Right atrium auricular region (tissue), 2 donors: Measurements from ENCODE around the gene IGF2BP3. TPM values are rescaled to one million over a fixed set of nuclear protein-coding genes. Genes with fewer than 3 reads are reported as not detected.
A peak's percentile ranks its signal among the peaks of the same experiment; 100 is the strongest.

Experiments
- DNase-seq: peaks from one replicate; pipeline ENCODE4 v3.0.0-alpha.2; 2019; ENCODE audit warnings: low spot score
- H3K27ac ChIP-seq, 2 donors: fragments of 200-600 bp; sonication (generic); 1 replicate in 1 of 2; 2 replicates in 1 of 2; pipeline ENCODE4 v1.5.1; 2016 to 2019
- H3K27me3 ChIP-seq, 2 donors: fragments of 200-600 bp; sonication (generic); one replicate each; pipeline versions ENCODE4 v1.5.1 to v1.6.0; 2017 to 2019
- H3K36me3 ChIP-seq: fragments of 200-600 bp; sonication (generic); one replicate; pipeline ENCODE4 v1.5.1; 2016
- H3K4me1 ChIP-seq, 2 donors: fragments of 200-600 bp; sonication (generic); one replicate each; pipeline versions ENCODE4 v1.5.1 to v1.6.0; 2017 to 2019
- H3K4me3 ChIP-seq, 2 donors: fragments of 200-600 bp; sonication (generic); 1 replicate in 1 of 2; 2 replicates in 1 of 2; pipeline ENCODE4 v1.5.1; 2017 to 2019; ENCODE audit warnings: mild to moderate bottlenecking in 1 of 2, moderate library complexity in 1 of 2
- H3K9me3 ChIP-seq, 2 donors: fragments of 200-600 bp; sonication (generic); one replicate each; pipeline ENCODE4 v1.5.1; 2019
- CTCF ChIP-seq, 2 donors: fragments of 200-600 bp; sonication (generic); IDR thresholded peaks; one replicate each; pipeline ENCODE4 v1.5.1; 2019; ENCODE audit warnings: antibody characterized with exemption in 2 of 2
- total RNA-seq, 2 donors: library from RNA; depleted of rRNA; stranded (reverse); fragments of >200 nt; gene quantifications; one replicate each; pipeline ENCODE4 v1.1.0, GENCODE V29; 2016

The IGF2BP3 gene
- total RNA-seq, 2 donors from 2014 or later, result not detected

GRCh38 chr7:23469150-23469960 lies 936 bp downstream of the IGF2BP3 start:
- DNase-seq, result no peak
- Histone ChIP-seq H3K9me3 (peaks cover 0 to 19% of the 10 kb centered on the region in 2 donors), H3K4me3 (peak overlapping the region; percentile 9 to 33), H3K27ac (no peak overlapping the region), H3K36me3 (no peaks in the 10 kb centered on the region), H3K27me3 (peaks cover 59 to 79% of the 10 kb centered on the region in 2 donors), H3K4me1 (peaks cover 0 to 50% of the 10 kb centered on the region in 2 donors)
- TF ChIP-seq CTCF (IDR thresholded peaks at IDR 0.05), result no peak

GRCh38 chr7:23468526-23469149 lies 1.7 kb downstream of the IGF2BP3 start:
- TF ChIP-seq CTCF (IDR thresholded peaks at IDR 0.05), result no peak
- Histone ChIP-seq H3K36me3 (no peaks in the 10 kb centered on the region), H3K4me3 (peak overlapping the region in 1 of 2 donors; percentile 33), H3K27ac (no peak overlapping the region), H3K27me3 (peaks cover 52 to 72% of the 10 kb centered on the region in 2 donors), H3K4me1 (peaks cover 0 to 43% of the 10 kb centered on the region in 2 donors), H3K9me3 (peaks cover 0 to 19% of the 10 kb centered on the region in 2 donors)
- no peak for DNase-seq

- DNase-seq, result no peak
- no peak for TF ChIP-seq CTCF (IDR thresholded peaks at IDR 0.05)
- Histone ChIP-seq H3K4me3 (peak overlapping the region in 1 of 2 donors; percentile 33), H3K4me1 (peaks cover 0 to 41% of the 10 kb centered on the region in 2 donors), H3K9me3 (peaks cover 0 to 16% of the 10 kb centered on the region in 2 donors), H3K27me3 (peaks cover 45 to 65% of the 10 kb centered on the region in 2 donors), H3K27ac (no peak overlapping the region), H3K36me3 (no peaks in the 10 kb centered on the region)
Observed at GRCh38 chr7:23467806-23468525, 2.3 kb downstream of the IGF2BP3 start.

- TF ChIP-seq CTCF (IDR thresholded peaks at IDR 0.05), result no peak
- Histone ChIP-seq H3K36me3 (no peaks in the 10 kb centered on the region), H3K4me3 (no peak overlapping the region), H3K27me3 (peaks cover 39 to 63% of the 10 kb centered on the region in 2 donors), H3K9me3 (peaks cover 0 to 10% of the 10 kb centered on the region in 2 donors), H3K4me1 (peaks cover 0 to 41% of the 10 kb centered on the region in 2 donors), H3K27ac (no peak overlapping the region)
- DNase-seq, result no peak
Observed at GRCh38 chr7:23467291-23467805, 2.9 kb downstream of the IGF2BP3 start.

- H3K9me3 ChIP-seq, result no peaks in the 10 kb centered on the region
- peak in 1 of 2 donors; percentile 53 for TF ChIP-seq CTCF (IDR thresholded peaks at IDR 0.05)
- H3K36me3 ChIP-seq, result no peaks in the 10 kb centered on the region
- peaks cover under 1 to 20% of the 10 kb centered on the region in 2 donors for H3K27me3 ChIP-seq
- H3K4me1 ChIP-seq, result peaks cover 0 to 6% of the 10 kb centered on the region in 2 donors
- no peak for DNase-seq
- H3K4me3 ChIP-seq, result no peak overlapping the region
- no peak overlapping the region for H3K27ac ChIP-seq
Observed at GRCh38 chr7:23462846-23463245, 7.4 kb downstream of the IGF2BP3 start.
